Measurements from ENCODE around the gene PRICKLE4. TPM values are rescaled to one million over a fixed set of nuclear protein-coding genes. Genes with fewer than 3 reads are reported as not detected.

The PRICKLE4 gene
- total RNA-seq, 1 donor from 2014 or later: 4.0 TPM

- no peak for ATAC-seq (ENCODE audit: poor library complexity)
- intact Hi-C loops (cut with DNase I): no loop called here
- DNase-seq: no peak
Observed at GRCh38 chr6:41818271-41819054, 37.9 kb downstream of the PRICKLE4 start.

GRCh38 chr6:41821266-41821665 lies 40.7 kb downstream of the PRICKLE4 start:
- intact Hi-C loops (cut with DNase I): no loop called here

GRCh38 chr6:41822021-41822420 lies 41.4 kb downstream of the PRICKLE4 start:
- no peak for DNase-seq

More at GRCh38 chr6:41821266-41821665, 40.7 kb downstream of the PRICKLE4 start:
- no peak for ATAC-seq (ENCODE audit: poor library complexity)
- no peak for DNase-seq

GRCh38 chr6:41823178-41823577 lies 42.6 kb downstream of the PRICKLE4 start:
- intact Hi-C loops (cut with DNase I): no loop called here
- ATAC-seq (ENCODE audit: poor library complexity) (no peak), DNase-seq (no peak)

More at GRCh38 chr6:41822021-41822420, 41.4 kb downstream of the PRICKLE4 start:
- no peak for ATAC-seq (ENCODE audit: poor library complexity)
- intact Hi-C loops (cut with DNase I): no loop called here

GRCh38 chr6:41824571-41825569 lies 44.3 kb downstream of the PRICKLE4 start:
- no peak for DNase-seq
- no peak for ATAC-seq (ENCODE audit: poor library complexity)
- intact Hi-C loops (cut with DNase I): no loop called here

DNA sequence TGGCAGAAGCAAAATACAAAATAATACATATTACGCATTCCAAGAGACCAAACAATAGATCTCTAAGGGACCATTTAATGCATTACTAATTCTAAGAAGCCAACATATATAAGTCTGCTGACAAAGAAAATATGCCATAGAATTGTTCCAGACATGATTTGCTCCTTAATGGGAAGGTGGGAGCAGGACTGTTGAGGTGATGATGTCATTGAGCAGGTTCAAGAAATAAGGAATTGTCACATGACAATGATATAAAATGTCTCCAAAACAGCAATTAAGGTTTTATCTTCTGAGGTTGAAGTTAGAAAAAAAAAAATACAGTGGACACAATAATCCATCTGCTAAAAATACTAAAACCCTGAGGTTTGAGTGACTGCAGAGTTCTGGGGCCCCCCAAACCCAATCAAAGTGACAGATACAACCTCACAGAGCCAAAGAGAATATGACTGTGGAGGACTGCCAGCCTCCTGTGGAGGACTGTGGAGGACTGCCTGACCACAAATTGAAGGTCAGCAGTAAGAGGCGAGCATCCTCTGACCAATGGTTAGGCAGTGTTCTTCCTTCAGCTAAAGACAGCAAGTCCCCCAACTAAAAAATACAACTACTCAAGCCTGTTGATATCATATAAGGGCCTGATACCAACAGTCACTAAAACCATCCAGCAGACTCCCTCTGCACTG lies 45.9 kb downstream of the PRICKLE4 start:
- DNase-seq: no peak
- no peak for ATAC-seq (ENCODE audit: poor library complexity)
- intact Hi-C loops (cut with DNase I): no loop called here

GRCh38 chr6:41832263-41832662 lies 51.7 kb downstream of the PRICKLE4 start:
- intact Hi-C loops (cut with DNase I): no loop called here
- DNase-seq (no peak), ATAC-seq (ENCODE audit: poor library complexity) (no peak)

- DNase-seq (no peak), ATAC-seq (ENCODE audit: poor library complexity) (no peak)
- intact Hi-C loops (cut with DNase I): no loop called here
Observed at GRCh38 chr6:41836022-41836659, 55.6 kb downstream of the PRICKLE4 start.

DNA sequence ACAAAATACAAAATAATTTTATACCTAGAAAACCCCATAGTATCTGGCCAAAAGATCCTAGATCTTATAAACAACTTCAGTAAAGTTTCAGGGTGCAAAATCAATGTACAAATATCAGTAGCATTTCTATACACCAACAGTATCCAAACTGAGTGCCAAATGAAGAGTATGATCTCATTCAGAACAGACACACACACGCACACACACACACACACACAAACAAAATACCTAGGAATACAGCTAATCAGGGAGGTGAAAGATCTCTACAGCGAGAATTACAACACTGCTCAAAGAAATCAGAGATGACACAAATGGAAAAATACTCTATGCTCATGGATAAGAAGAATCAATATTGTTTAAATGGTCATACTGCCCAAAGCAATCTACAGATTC lies 56.1 kb downstream of the PRICKLE4 start:
- intact Hi-C loops (cut with DNase I): no loop called here
- DNase-seq (no peak), ATAC-seq (ENCODE audit: poor library complexity) (no peak)

Other genes starting within 250 kb of the PRICKLE4 start
- 14.4 TPM for gene FOXP4, start 234.4 kb upstream of the PRICKLE4 start, total RNA-seq
- 1.1 TPM for gene MDFI, start 142.3 kb upstream of the PRICKLE4 start, total RNA-seq
- 40.7 TPM for gene TFEB, start 45.2 kb upstream of the PRICKLE4 start, total RNA-seq
- not detected for gene PGC, start 33.4 kb upstream of the PRICKLE4 start, total RNA-seq
- 4.8 TPM for gene FRS3, start 882 bp upstream of the PRICKLE4 start, total RNA-seq
- gene TOMM6, start 6.9 kb downstream of the PRICKLE4 start, total RNA-seq: 218 TPM
- 1.2 TPM for gene USP49, start 114.6 kb downstream of the PRICKLE4 start, total RNA-seq
- 19.8 TPM for gene MED20, start 140.4 kb downstream of the PRICKLE4 start, total RNA-seq
- gene BYSL, start 140.7 kb downstream of the PRICKLE4 start, total RNA-seq: 9.0 TPM
- 42.3 TPM for gene CCND3, start 161.0 kb downstream of the PRICKLE4 start, total RNA-seq